GM23338 (cell line): Measurements from ENCODE around the gene RPL37A. TPM values are rescaled to one million over a fixed set of nuclear protein-coding genes. Genes with fewer than 3 reads are reported as not detected.

ENCODE experiments used
- ATAC-seq: fragments of 200-7000 bp; cut with Tn5 transposase; 3 replicates; pipeline ENCODE4 v1.9.1; 2020
- DNase-seq: peaks from one replicate; pipeline ENCODE4 v3.0.0-alpha.2; 2015; ENCODE audit warnings: low spot score
- H2AFZ ChIP-seq: fragments of 200-600 bp; sonication (generic); 2 replicates; pipeline ENCODE4 v1.8.0; 2016; ENCODE audit warnings: antibody characterized with exemption, mild to moderate bottlenecking, moderate library complexity
- H3F3A ChIP-seq: fragments of 200-600 bp; sonication (generic); replicated peaks from 2 replicates; pipeline ENCODE4 v1.8.0; 2017; ENCODE audit warnings: antibody characterized with exemption, mixed run types, low read depth
- H3K27ac ChIP-seq: fragments of 200-600 bp; sonication (generic); 2 replicates; pipeline ENCODE4 v1.6.1; 2016; ENCODE audit warnings: low read depth
- H3K27me3 ChIP-seq: fragments of 200-600 bp; sonication (generic); 2 replicates; pipeline ENCODE4 v1.8.0; 2016; ENCODE audit warnings: mild to moderate bottlenecking, mixed run types, moderate library complexity; ENCODE audit not compliant: insufficient read depth
- H3K36me3 ChIP-seq: fragments of 200-600 bp; sonication (generic); 2 replicates; pipeline ENCODE4 v1.8.0; 2016; ENCODE audit warnings: mild to moderate bottlenecking; ENCODE audit not compliant: insufficient read depth
- H3K4me1 ChIP-seq: fragments of 200-600 bp; sonication (generic); 2 replicates; pipeline ENCODE4 v1.8.0; 2016; ENCODE audit warnings: mild to moderate bottlenecking, moderate library complexity; ENCODE audit not compliant: insufficient read depth
- H3K4me2 ChIP-seq: fragments of 200-600 bp; sonication (generic); 2 replicates; pipeline ENCODE4 v1.7.1; 2017; ENCODE audit warnings: mixed run types
- H3K4me3 ChIP-seq: fragments of 200-600 bp; sonication (generic); 2 replicates; pipeline ENCODE4 v1.6.1; 2016; ENCODE audit warnings: mixed run types
- H3K79me2 ChIP-seq: fragments of 200-600 bp; sonication (generic); replicated peaks from 2 replicates; pipeline ENCODE4 v1.8.0; 2017; ENCODE audit warnings: mild to moderate bottlenecking; ENCODE audit not compliant: insufficient read depth
- H3K9me2 ChIP-seq: fragments of 200-600 bp; sonication (generic); 2 replicates; pipeline ENCODE4 v1.8.0; 2017; ENCODE audit not compliant: insufficient read depth
- H4K20me1 ChIP-seq: fragments of 200-600 bp; sonication (generic); replicated peaks from 2 replicates; pipeline ENCODE4 v1.8.0; 2017; ENCODE audit warnings: mild to moderate bottlenecking; ENCODE audit not compliant: insufficient read depth
- H3K27ac Mint-ChIP-seq: 2 replicates; pipeline ENCODE4 v1.8.0; 2020; ENCODE audit warnings: inconsistent platforms, mild to moderate bottlenecking, moderate library complexity, mixed read lengths
- H3K27me3 Mint-ChIP-seq: 3 replicates; pipeline ENCODE4 v1.8.0; 2022; ENCODE audit warnings: low read depth, mild to moderate bottlenecking, moderate library complexity, mixed read lengths, inconsistent platforms; ENCODE audit not compliant: insufficient read depth, poor library complexity
- H3K36me3 Mint-ChIP-seq: 3 replicates; pipeline ENCODE4 v1.8.0; 2021; ENCODE audit warnings: low read depth, mild to moderate bottlenecking, inconsistent platforms, moderate library complexity, mixed read lengths
- H3K4me1 Mint-ChIP-seq: 3 replicates; pipeline ENCODE4 v1.8.0; 2020; ENCODE audit warnings: mild to moderate bottlenecking, inconsistent platforms, mixed read lengths
- H3K4me3 Mint-ChIP-seq: 3 replicates; pipeline ENCODE4 v1.8.0; 2021; ENCODE audit warnings: moderate library complexity, mild to moderate bottlenecking, inconsistent platforms, mixed read lengths
- H3K9me3 Mint-ChIP-seq: 3 replicates; pipeline ENCODE4 v1.8.0; 2020; ENCODE audit warnings: moderate library complexity, mild to moderate bottlenecking, inconsistent platforms, mixed read lengths
- CREB1 ChIP-seq: fragments of 250-450 bp; sonication (Bioruptor Pico); IDR thresholded peaks from 2 replicates; pipeline ENCODE4 v1.5.0; 2020; ENCODE audit warnings: low read depth, mild to moderate bottlenecking, moderate library complexity
- ETS1 ChIP-seq: IDR thresholded peaks from 2 replicates; pipeline ENCODE4 v1.6.1; 2016; ENCODE audit warnings: antibody characterized with exemption
- EZH2phosphoT487 ChIP-seq: fragments of 200-600 bp; sonication (generic); IDR thresholded peaks from one replicate; pipeline ENCODE4 v1.8.1; 2018; ENCODE audit warnings: antibody characterized with exemption; ENCODE audit not compliant: unreplicated experiment
- JUNB ChIP-seq: IDR thresholded peaks from one replicate; pipeline ENCODE4 v1.6.1; 2016; ENCODE audit warnings: antibody characterized with exemption; ENCODE audit not compliant: unreplicated experiment
- POLR2AphosphoS5 ChIP-seq: IDR thresholded peaks from 2 replicates; pipeline ENCODE4 v1.6.1; 2016; ENCODE audit warnings: antibody characterized with exemption, low read depth
- ZNF114 ChIP-seq: fragments of 250-450 bp; sonication (Bioruptor Pico); IDR thresholded peaks from 2 replicates; pipeline ENCODE4 v1.5.0; 2020; ENCODE audit warnings: mild to moderate bottlenecking, moderate library complexity
- ZNF331 ChIP-seq: fragments of 250-450 bp; sonication (Bioruptor Pico); IDR thresholded peaks from 2 replicates; pipeline ENCODE4 v1.5.0; 2020; ENCODE audit warnings: low read depth, mild to moderate bottlenecking, moderate library complexity
- polyA plus RNA-seq: library from polyadenylated mRNA; unstranded; fragments of >200 nt; fragmentation: Nextera tagmentation; extraction: Ambion mirVana; gene quantifications from 2 replicates; pipeline ENCODE4 v1.2.1, GENCODE V29; 2016
- total RNA-seq: library from RNA; depleted of rRNA; stranded (reverse); fragments of >200 nt; shearing (Covaris generic); gene quantifications from 2 replicates; pipeline ENCODE4 v1.2.3, GENCODE V29; 2014

RPL37A gene
- total and polyA plus RNA-seq, 2 experiments from 2014 or later: 1,118 to 5,036 TPM

- Mint-ChIP-seq H3K4me1 (peaks cover 13% of the 10 kb centered on the region; the same call in 2 of the 3 replicates), H3K36me3 (peaks cover 5% of the 10 kb centered on the region; the same call in 2 of the 3 replicates), H3K9me3 (peaks cover 3% of the 10 kb centered on the region; the same call in 1 of the 3 replicates), H3K27ac (no peak overlapping the region), H3K4me3 (no peak overlapping the region), H3K27me3 (peaks cover 7% of the 10 kb centered on the region)
- Histone ChIP-seq H2AFZ (no peak overlapping the region), H4K20me1 (no peaks in the 10 kb centered on the region), H3K4me1 (no peaks in the 10 kb centered on the region), H3K36me3 (no peaks in the 10 kb centered on the region), H3K27me3 (no peaks in the 10 kb centered on the region), H3K9me2 (no peaks in the 10 kb centered on the region), H3K4me3 (no peak overlapping the region), H3F3A (no peaks in the 10 kb centered on the region), H3K27ac (no peak overlapping the region), H3K4me2 (no peak overlapping the region), H3K79me2 (no peaks in the 10 kb centered on the region)
- no peak for TF ChIP-seq ETS1
- DNase-seq (no peak), ATAC-seq (no peak)
These were observed 42.3 kb downstream of the RPL37A start for GRCh38 chr2:216540920-216541319.

GRCh38 chr2:216541505-216541904, 42.9 kb downstream of the RPL37A start:
- Histone ChIP-seq H2AFZ (no peak overlapping the region), H3K36me3 (no peaks in the 10 kb centered on the region), H3K4me3 (no peak overlapping the region), H3K4me2 (no peak overlapping the region), H3K9me2 (no peaks in the 10 kb centered on the region), H3K79me2 (no peaks in the 10 kb centered on the region), H3K27ac (no peak overlapping the region), H4K20me1 (no peaks in the 10 kb centered on the region), H3F3A (no peaks in the 10 kb centered on the region), H3K4me1 (no peaks in the 10 kb centered on the region), H3K27me3 (no peaks in the 10 kb centered on the region)
- Mint-ChIP-seq H3K4me3 (no peak overlapping the region), H3K27me3 (peaks cover 7% of the 10 kb centered on the region), H3K9me3 (peaks cover 3% of the 10 kb centered on the region; the same call in 1 of the 3 replicates), H3K36me3 (peaks cover 5% of the 10 kb centered on the region; the same call in 2 of the 3 replicates), H3K27ac (no peak overlapping the region), H3K4me1 (peaks cover 13% of the 10 kb centered on the region)
- ATAC-seq: no peak
- TF ChIP-seq ZNF331 (no peak), CREB1 (no peak), JUNB (no peak), POLR2AphosphoS5 (no peak), ETS1 (no peak), EZH2phosphoT487 (no peak), ZNF114 (no peak)
- no peak for DNase-seq

- Histone ChIP-seq H2AFZ (no peak overlapping the region), H3K4me3 (no peak overlapping the region), H3K4me1 (peaks cover 2% of the 10 kb centered on the region; the same call in 1 of the 2 replicates), H3F3A (no peaks in the 10 kb centered on the region), H3K36me3 (no peaks in the 10 kb centered on the region), H3K4me2 (no peak overlapping the region), H4K20me1 (no peaks in the 10 kb centered on the region; the same call in 1 of the 2 replicates), H3K79me2 (no peaks in the 10 kb centered on the region), H3K9me2 (0 out of 2 replicates have a peak, but pooled peaks cover 6% of the 10 kb centered on the region), H3K27ac (no peak overlapping the region), H3K27me3 (no peaks in the 10 kb centered on the region)
- Mint-ChIP-seq H3K27ac (no peak overlapping the region), H3K4me1 (peaks cover 12% of the 10 kb centered on the region), H3K36me3 (peaks cover 5% of the 10 kb centered on the region; the same call in 2 of the 3 replicates), H3K9me3 (peaks cover 3% of the 10 kb centered on the region; the same call in 1 of the 3 replicates), H3K27me3 (peaks cover 10% of the 10 kb centered on the region), H3K4me3 (no peak overlapping the region)
- DNase-seq (no peak), ATAC-seq (no peak)
- TF ChIP-seq ZNF114 (no peak), ETS1 (no peak), JUNB (no peak)
These were observed 46.7 kb downstream of the RPL37A start for GRCh38 chr2:216545359-216545758.
